HepG2 (cell line): ENCODE data around the gene FTSJ1. TPM values are rescaled to one million over a fixed set of nuclear protein-coding genes. Genes with fewer than 3 reads are reported as not detected.

Experiments used
- CHD2 ChIP-seq: IDR thresholded peaks from 2 replicates; pipeline ENCODE4 v1.6.1; 2011; ENCODE audit warnings: low read depth, low read length, improper control_type of control experiment
- DPF2 ChIP-seq: sonication (generic); formaldehyde crosslinking; IDR thresholded peaks from 2 replicates; pipeline ENCODE4 v1.4.0; 2020; ENCODE audit warnings: mild to moderate bottlenecking, low read depth, missing genetic modification reagents, borderline replicate concordance
- IRX3 ChIP-seq: sonication (generic); formaldehyde crosslinking; IDR thresholded peaks from 2 replicates; pipeline ENCODE4 v1.8.1; 2023; ENCODE audit warnings: mild to moderate bottlenecking, low read depth, missing genetic modification reagents, borderline replicate concordance
- KDM2A ChIP-seq: sonication (generic); formaldehyde crosslinking; IDR thresholded peaks from 2 replicates; pipeline ENCODE4 v1.4.0; 2020; ENCODE audit warnings: low read depth, missing genetic modification reagents, borderline replicate concordance
- KDM5B ChIP-seq: sonication (generic); formaldehyde crosslinking; IDR thresholded peaks from 2 replicates; pipeline ENCODE4 v1.4.0; 2020; ENCODE audit warnings: missing genetic modification reagents, mild to moderate bottlenecking, borderline replicate concordance
- KLF9 ChIP-seq: IDR thresholded peaks from 2 replicates; pipeline ENCODE4 v1.6.1; 2016; ENCODE audit warnings: low read depth
- NFYC ChIP-seq: IDR thresholded peaks from 2 replicates; pipeline ENCODE4 v1.6.1; 2016; ENCODE audit warnings: missing genetic modification reagents, missing compliant biosample characterization
- PHF8 ChIP-seq: sonication (generic); formaldehyde crosslinking; IDR thresholded peaks from 2 replicates; pipeline ENCODE4 v1.5.0; 2020; ENCODE audit warnings: missing genetic modification reagents
- SMARCC2 ChIP-seq: fragments of 450-650 bp; IDR thresholded peaks from 2 replicates; pipeline ENCODE4 v1.6.1; 2017; ENCODE audit warnings: antibody characterized with exemption, mild to moderate bottlenecking
- STAG1 ChIP-seq: sonication (generic); formaldehyde crosslinking; IDR thresholded peaks from 2 replicates; pipeline ENCODE4 v1.4.0; 2020; ENCODE audit warnings: missing genetic modification reagents
- THYN1 ChIP-seq: sonication (generic); formaldehyde crosslinking; IDR thresholded peaks from 2 replicates; pipeline ENCODE4 v1.8.1; 2023; ENCODE audit warnings: low read depth, mild to moderate bottlenecking, moderate library complexity, missing genetic modification reagents, borderline replicate concordance
- ZFP41 ChIP-seq: sonication (generic); formaldehyde crosslinking; IDR thresholded peaks from 2 replicates; pipeline ENCODE4 v1.4.0; 2020; ENCODE audit warnings: mild to moderate bottlenecking, missing genetic modification reagents, borderline replicate concordance
- ZNF333 ChIP-seq: sonication (generic); formaldehyde crosslinking; IDR thresholded peaks from 2 replicates; pipeline ENCODE4 v1.4.0; 2020; ENCODE audit warnings: mild to moderate bottlenecking, missing genetic modification reagents, borderline replicate concordance
- polyA plus RNA-seq, 8 experiments: library from polyadenylated mRNA; depleted of rRNA in 3 of 8; stranded (reverse) in 7 of 8; unstranded in 1 of 8; fragments of >200 nt; fragmentation: Illumina TruSeq in 4 of 8; extraction: Trizol in 4 of 8; gene quantifications; 2 replicates each; pipeline versions ENCODE4 v1.2.1 to v1.2.3, GENCODE V29; 2011 to 2016; ENCODE audit warnings: low read depth in 4 of 8, missing spikeins in 1 of 8, mixed read lengths in 1 of 8; ENCODE audit not compliant: insufficient read depth in 1 of 8
- total RNA-seq, 5 experiments: library from RNA; depleted of rRNA; stranded (reverse); fragments of >200 nt; fragmentation: Illumina TruSeq; extraction: Trizol; gene quantifications; 2 replicates each; pipeline ENCODE4 v1.2.3, GENCODE V29; 2016; ENCODE audit warnings: low read depth in 1 of 5
- TF ChIP-seq, protein P1 (sequence below): sonication (generic); formaldehyde crosslinking; IDR thresholded peaks from 2 replicates; pipeline ENCODE4 v1.8.0; 2022; ENCODE audit warnings: mild to moderate bottlenecking, missing genetic modification reagents, moderate library complexity
- TF ChIP-seq, protein P2 (sequence below): sonication (generic); formaldehyde crosslinking; IDR thresholded peaks from 2 replicates; pipeline ENCODE4 v1.9.0; 2022; ENCODE audit warnings: missing genetic modification reagents, mild to moderate bottlenecking, borderline replicate concordance
- TF ChIP-seq, protein P3 (sequence below): sonication (generic); formaldehyde crosslinking; IDR thresholded peaks from 2 replicates; pipeline ENCODE4 v1.9.0; 2022; ENCODE audit warnings: low read depth, missing genetic modification reagents
- TF ChIP-seq, protein P4 (sequence below), 2 experiments: sonication (generic) in 1 of 2; formaldehyde crosslinking in 1 of 2; IDR thresholded peaks; 2 replicates each; pipeline versions ENCODE4 v1.5.1 to v1.6.1; 2011 to 2020; ENCODE audit warnings: borderline replicate concordance in 1 of 2, low read depth in 1 of 2, low read length in 1 of 2, mild to moderate bottlenecking in 1 of 2, missing genetic modification reagents in 1 of 2, moderate library complexity in 1 of 2
- TF ChIP-seq, protein P5 (sequence below): IDR thresholded peaks from 2 replicates; pipeline ENCODE4 v1.6.1; 2016; ENCODE audit warnings: missing genetic modification reagents, missing compliant biosample characterization

FTSJ1 gene
- total and polyA plus RNA-seq, 2 of the 13 experiments (the other 11 are each of a cell fraction or from before 2014, with no cell fraction given), result 30.3 to 37.9 TPM

DNA sequence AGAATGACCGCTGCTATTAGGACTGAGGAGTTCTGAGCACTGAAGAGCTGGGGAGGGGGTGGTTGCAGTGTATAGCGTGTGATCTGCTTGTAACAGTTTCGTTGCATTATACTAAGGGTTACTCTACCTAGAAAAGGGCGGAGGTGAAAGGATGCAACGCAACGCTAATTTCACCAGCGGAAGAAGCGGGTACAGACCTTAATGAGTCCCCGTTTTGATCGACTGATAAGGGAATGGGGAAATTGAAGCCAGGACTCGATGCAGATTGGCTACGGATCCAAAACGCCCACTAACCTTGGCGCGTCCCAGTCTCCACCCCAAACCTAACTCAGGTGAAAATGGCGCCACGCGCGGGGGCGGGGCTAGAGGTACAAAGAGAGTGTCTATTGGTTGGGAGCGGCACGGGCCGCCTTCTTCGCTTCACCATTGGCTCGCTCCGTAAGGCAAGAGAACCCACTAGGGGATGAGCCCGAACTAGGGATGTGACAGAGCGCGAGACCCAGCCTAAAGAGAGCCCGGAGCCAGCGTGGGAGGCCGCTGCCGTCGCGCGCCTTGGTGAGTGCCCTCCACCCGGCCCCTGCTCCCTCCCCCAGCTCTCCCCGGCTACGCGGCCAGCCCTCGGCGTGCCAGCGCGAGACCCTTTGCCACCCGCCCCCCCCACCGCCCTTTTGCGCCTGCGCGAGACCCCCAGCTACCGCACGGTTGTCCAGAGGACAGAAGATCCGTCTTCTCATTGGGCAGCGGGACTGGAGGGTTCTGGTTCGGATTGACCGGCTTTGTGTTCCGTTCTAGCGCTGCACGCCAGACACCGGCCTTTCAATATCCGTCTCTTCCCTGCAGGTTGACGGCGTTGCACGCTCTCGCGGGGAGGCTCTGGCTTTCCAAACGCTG is 45.6 kb downstream of the FTSJ1 start, which contains the start of gene EBP (continued):
- TF ChIP-seq, protein P1, sequence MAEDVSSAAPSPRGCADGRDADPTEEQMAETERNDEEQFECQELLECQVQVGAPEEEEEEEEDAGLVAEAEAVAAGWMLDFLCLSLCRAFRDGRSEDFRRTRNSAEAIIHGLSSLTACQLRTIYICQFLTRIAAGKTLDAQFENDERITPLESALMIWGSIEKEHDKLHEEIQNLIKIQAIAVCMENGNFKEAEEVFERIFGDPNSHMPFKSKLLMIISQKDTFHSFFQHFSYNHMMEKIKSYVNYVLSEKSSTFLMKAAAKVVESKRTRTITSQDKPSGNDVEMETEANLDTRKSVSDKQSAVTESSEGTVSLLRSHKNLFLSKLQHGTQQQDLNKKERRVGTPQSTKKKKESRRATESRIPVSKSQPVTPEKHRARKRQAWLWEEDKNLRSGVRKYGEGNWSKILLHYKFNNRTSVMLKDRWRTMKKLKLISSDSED, result no peak
- TF ChIP-seq THYN1 (CRISPR knock-in tag) (no peak), NFYC (CRISPR knock-in tag) (peak; percentile 86), ZNF333 (CRISPR knock-in tag) (no peak), SMARCC2 (no peak), CHD2 (peak; percentile 28; the same call in 1 of the 2 replicates), KDM2A (CRISPR knock-in tag) (peak; percentile 42; the same call in 1 of the 2 replicates), ZFP41 (CRISPR knock-in tag) (no peak), KDM5B (CRISPR knock-in tag) (0 out of 2 replicates have a peak, but pooled peaks have one; percentile 14), STAG1 (CRISPR knock-in tag) (no peak), KLF9 (CRISPR knock-in tag) (no peak), IRX3 (CRISPR knock-in tag) (no peak), DPF2 (CRISPR knock-in tag) (no peak), PHF8 (CRISPR knock-in tag) (peak; percentile 51)
- TF ChIP-seq, protein P2, sequence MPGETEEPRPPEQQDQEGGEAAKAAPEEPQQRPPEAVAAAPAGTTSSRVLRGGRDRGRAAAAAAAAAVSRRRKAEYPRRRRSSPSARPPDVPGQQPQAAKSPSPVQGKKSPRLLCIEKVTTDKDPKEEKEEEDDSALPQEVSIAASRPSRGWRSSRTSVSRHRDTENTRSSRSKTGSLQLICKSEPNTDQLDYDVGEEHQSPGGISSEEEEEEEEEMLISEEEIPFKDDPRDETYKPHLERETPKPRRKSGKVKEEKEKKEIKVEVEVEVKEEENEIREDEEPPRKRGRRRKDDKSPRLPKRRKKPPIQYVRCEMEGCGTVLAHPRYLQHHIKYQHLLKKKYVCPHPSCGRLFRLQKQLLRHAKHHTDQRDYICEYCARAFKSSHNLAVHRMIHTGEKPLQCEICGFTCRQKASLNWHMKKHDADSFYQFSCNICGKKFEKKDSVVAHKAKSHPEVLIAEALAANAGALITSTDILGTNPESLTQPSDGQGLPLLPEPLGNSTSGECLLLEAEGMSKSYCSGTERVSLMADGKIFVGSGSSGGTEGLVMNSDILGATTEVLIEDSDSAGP (CRISPR knock-in tag), result peak; percentile 53; the same call in 1 of the 2 replicates
- TF ChIP-seq, protein P3, sequence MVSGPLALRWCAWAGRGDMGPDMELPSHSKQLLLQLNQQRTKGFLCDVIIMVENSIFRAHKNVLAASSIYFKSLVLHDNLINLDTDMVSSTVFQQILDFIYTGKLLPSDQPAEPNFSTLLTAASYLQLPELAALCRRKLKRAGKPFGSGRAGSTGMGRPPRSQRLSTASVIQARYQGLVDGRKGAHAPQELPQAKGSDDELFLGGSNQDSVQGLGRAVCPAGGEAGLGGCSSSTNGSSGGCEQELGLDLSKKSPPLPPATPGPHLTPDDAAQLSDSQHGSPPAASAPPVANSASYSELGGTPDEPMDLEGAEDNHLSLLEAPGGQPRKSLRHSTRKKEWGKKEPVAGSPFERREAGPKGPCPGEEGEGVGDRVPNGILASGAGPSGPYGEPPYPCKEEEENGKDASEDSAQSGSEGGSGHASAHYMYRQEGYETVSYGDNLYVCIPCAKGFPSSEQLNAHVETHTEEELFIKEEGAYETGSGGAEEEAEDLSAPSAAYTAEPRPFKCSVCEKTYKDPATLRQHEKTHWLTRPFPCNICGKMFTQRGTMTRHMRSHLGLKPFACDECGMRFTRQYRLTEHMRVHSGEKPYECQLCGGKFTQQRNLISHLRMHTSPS (CRISPR knock-in tag), result 0 out of 2 replicates have a peak, but pooled peaks have one; percentile 12
- TF ChIP-seq, protein P4, sequence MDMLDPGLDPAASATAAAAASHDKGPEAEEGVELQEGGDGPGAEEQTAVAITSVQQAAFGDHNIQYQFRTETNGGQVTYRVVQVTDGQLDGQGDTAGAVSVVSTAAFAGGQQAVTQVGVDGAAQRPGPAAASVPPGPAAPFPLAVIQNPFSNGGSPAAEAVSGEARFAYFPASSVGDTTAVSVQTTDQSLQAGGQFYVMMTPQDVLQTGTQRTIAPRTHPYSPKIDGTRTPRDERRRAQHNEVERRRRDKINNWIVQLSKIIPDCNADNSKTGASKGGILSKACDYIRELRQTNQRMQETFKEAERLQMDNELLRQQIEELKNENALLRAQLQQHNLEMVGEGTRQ (IDR thresholded peaks at IDR 0.05; ENCODE audit: low read depth, low read length), result peak; percentile 73
- TF ChIP-seq, protein P4 (CRISPR knock-in tag; IDR thresholded peaks at IDR 0.05; ENCODE audit: borderline replicate concordance), result peak; percentile 74; the same call in 1 of the 2 replicates
- TF ChIP-seq, protein P5, sequence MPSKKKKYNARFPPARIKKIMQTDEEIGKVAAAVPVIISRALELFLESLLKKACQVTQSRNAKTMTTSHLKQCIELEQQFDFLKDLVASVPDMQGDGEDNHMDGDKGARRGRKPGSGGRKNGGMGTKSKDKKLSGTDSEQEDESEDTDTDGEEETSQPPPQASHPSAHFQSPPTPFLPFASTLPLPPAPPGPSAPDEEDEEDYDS (CRISPR knock-in tag), result peak; percentile 66; the same call in 1 of the 2 replicates
